HG03196 (cell line): ENCODE data around the gene TBC1D10B.
"Not testable (repeated sequence)": the region's sequence is repeated elsewhere in the genome, so short reads cannot be mapped to it uniquely, and the experiment has no call there.

Experiments
- ATAC-seq: cut with Tn5 transposase; IDR thresholded peaks from one replicate; pipeline ENCODE4 v1.9.1; 2021; ENCODE audit not compliant: unreplicated experiment

The TBC1D10B gene

DNA sequence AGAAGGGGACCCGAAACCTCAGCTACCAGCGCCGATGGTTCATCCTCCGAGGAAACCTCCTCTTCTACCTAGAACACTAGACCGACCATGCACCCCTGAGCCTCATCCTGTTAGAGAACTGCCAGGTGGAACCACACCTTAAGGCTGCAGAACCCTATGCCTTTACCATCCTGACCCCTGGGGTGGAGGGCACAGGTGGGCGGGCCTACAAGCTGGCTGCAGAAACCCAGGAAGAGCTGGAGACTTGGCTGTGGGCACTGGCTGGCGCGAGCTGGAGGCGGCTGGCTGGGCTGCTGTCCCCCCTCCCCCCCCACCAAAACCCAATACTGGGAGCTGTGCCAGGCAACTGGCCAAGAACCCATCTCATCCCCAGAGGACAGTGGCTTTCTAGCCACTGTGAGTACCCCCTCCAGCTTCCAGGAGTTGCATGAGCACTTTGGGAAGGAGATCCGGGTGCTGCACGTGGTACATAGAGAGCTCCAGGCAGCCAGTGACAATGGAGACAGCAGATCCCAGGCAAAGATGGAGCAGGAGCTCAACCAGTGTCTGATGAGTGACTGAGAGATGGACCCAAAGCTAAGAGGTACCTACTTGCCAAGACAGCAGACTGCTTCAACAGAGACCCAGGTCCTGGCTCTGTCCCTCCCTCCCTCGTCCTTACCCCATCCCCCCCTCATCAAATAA, 13.8 kb downstream of the TBC1D10B start:
- ATAC-seq, result no peak

DNA sequence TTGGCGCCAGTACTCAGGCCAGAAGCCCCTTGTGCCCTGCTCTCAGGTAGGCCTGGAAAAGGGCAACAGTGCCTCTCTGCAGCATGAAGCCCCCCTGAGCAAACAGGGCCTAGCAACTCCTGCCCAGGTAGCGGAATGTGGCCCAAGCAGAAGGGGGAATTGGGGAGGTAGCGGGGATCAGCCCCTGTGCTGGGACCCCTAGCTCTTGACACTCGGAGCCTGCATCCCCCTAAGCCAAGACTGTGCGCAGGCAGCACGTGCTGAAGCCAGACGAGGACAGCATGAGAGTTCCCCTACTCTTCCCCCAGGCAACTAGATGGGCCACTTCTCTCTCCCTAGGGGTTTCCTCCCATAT, 14.4 kb downstream of the TBC1D10B start:
- ATAC-seq, result no peak

DNA sequence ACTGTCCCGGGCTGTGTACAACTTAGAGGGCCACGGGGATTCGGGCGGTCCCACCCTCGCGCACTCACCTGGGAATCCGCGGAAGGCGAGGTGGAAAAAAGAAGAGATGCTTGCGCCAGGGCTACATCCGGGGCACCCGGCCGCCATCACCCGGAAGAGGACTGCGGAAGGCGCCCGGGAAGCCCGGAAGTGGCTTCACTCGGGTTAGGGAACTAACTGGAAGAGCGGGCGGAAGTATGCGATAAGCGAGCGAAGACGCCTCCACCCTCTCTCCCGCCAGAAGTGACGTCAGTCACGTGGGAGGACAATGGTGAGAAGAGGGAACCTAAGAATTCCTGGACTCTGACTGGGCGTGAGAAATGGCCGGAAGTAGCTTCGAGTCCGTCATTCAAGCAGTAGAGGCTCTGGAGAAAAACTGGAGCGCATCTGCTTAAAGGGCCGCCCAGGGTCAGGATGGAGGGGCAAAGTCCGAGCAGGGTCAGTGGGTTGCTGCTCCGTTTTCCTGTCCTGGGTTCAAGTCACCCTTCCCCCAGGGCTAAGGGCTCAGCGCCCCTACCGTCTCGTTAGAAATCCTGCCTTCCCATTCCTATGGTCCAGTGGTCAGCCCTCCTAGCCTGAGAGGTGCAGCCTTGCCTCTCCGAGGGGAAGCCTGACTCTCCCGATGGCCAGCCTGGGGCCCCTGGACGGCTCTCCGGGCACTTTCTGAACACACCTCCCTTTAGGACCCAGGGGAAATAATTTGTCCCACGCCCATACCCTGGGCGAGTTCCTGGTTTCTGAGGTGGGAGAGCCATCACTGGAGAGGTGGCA, 14.9 kb downstream of the TBC1D10B start, which contains the start of gene CD2BP2:
TSS of gene CD2BP2 (minus strand) at position 165 of the 810 bp plus-strand sequence. CDS start 627 bp downstream, outside the sequence.
- peak; percentile 55 for ATAC-seq

DNA sequence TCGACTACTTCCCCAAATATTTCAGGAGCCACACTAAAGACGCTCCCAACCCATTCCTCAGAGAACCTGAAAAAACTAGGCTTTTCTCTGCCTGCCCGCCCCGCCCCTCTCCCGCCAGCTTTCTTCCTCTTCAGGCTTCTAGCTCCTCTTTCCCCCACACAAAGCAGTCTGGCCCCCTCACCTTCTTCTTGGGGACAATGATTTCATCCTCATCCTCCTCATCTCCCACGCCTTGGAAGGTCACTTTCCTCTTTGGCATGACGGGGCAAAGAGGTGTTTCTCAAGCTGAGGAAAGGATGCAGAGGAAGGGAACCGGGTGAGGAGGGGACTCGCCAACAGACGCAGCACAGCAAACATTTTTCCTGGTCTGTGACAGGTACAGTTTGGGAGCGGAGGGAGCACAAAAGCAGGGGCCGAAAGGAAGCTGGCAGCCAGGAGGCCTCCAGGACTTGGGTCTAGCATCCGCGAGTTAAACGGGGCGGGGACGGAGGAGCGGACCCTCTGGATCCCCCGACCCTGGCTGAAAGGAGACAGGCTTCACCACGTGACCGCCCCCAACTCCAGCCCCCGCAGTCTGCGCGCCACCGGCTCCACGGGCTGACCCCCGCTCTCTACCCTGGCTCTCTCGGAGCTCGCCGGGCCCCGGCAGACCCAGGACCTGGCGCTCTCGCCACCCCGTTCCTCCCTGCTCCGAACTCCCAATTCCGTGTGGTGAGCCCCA, 15.7 kb downstream of the TBC1D10B start:
- ATAC-seq, result no peak

DNA sequence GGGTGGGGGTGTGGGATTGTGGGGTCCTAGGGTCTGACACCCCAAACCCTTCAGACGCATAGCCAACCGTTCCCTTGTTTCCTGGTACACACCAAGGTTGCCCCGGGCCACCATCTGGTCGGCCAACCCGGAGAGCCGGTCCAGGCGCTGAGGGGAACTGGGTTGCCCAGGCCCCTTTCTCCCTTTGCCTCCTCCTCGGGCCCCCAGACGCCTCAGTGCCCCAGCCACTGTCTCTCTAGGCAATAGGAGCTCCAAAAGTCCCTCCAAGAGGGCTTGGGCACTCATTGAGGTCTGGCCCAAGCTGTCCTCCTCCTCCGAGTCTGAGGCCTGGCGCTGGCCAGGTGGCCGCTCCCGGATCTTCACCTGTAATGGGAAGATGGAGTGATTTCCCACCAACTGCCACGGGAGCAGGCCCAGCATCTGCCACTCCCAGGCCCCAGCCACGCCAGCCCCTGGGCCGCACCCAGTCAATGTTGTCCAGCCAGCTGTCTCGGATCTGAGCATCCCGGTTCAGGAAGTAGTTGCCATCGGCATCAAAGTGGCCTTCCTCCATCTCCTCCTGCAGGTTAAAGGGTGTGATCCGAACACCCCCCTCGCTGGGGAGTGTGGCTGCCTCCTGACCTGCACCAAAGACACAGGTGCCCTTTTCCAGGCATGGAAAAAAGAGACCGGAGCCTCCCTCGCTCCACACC, 16.7 kb downstream of the TBC1D10B start:
- no peak for ATAC-seq

DNA sequence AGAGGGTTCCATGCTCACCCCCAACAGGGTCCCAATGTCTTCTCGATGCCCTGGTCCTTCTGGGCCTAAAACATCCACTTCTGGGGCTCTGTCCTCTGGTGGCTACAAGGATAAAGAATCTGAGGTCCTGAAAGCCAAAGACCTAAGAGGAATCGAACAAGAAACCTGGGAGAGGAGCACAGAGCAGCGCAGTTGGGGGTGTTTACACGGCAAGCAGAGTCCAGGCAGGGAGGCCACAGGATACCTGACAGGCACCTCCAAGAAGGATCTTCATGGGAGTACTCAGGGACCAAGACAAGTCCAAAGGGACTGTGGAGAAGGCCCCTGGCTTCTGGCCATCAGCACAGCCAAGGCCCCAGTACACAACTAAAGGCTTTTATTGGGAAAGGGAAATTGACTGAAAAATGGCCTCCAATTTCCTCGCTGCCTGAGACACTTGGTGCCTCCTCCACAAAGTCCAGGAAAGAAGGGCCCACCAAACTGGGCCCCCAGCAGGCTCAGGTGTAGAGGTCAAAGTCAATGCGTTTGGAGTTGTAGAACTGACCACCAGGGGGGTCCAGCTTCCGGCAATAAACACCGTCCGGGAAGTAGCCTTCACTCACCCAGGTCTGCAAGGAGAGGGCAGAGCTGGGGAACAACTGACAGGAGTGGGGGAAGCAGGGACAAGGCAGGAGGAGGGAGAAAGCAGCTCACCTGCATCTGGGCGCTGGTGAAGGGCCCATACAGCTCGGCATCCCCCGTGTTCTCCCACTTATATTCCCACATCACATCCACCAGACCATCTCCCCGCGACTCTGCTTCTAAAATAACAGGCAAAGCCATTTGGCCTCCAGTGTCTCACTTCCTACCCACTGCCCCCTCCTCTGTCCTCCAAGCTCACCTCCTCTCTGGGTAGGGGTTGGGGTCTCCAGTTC, 17.5 kb downstream of the TBC1D10B start:
- no peak for ATAC-seq

DNA sequence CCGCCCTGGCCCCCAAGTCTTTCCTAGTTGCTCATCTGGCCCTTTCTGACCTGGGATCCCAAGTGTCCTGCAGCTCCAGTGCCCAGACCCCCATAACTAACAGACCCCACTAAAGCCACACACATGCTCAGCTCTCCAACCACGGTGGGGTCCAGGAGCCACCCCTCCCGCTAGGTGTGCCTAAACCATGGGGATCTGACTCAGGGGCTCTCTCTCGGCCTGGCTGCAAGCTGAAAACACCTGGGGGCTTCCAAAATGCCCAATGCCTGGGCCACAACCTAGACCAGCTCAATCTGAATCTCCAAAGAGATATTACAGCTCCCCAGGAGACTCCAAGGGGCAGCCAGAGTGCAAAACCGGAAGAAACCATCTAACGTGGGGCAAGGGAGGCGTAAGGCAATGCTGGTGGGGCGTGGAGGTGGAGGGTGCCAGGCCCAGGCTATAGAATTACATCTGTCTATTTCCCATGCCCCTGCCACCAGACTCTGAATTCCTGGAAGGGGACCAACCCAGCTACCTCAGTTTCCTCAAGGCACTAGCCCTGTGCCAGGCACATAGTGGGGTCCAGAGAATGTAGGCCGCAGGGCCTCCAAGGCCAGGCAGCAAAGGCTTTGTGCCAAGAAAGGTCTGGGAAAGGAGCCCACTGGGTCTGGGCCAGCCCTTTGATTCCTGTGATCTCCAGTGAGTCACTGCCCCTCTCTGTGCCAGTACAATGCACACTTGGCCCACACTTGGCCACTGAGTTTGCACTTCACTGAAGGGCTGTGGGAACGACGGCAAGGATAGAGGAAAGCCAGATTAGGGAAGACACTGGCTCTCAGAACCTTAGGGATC, 18.5 kb downstream of the TBC1D10B start:
- no peak for ATAC-seq

DNA sequence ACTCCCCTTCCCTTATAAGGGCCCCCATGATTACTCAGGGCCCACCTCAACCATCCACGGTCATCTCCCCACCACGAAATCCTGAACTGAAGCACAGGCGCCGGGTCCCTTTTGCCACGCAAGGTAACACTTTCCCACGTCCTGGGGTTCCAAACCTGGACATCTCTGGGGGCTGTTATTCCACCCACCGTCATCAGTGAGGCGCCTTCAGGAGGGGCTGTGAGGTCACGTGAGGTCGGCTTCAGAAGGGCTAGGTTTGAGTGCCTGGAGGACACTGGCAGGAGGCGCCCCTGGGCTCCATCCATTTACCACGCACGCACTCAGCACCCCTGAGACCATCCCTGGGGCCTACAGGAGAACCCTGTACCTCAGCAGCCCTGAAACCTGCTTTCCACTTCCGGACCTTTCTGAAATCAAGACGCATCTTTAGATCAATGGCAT, 19.3 kb downstream of the TBC1D10B start:
- ATAC-seq, result no peak

DNA sequence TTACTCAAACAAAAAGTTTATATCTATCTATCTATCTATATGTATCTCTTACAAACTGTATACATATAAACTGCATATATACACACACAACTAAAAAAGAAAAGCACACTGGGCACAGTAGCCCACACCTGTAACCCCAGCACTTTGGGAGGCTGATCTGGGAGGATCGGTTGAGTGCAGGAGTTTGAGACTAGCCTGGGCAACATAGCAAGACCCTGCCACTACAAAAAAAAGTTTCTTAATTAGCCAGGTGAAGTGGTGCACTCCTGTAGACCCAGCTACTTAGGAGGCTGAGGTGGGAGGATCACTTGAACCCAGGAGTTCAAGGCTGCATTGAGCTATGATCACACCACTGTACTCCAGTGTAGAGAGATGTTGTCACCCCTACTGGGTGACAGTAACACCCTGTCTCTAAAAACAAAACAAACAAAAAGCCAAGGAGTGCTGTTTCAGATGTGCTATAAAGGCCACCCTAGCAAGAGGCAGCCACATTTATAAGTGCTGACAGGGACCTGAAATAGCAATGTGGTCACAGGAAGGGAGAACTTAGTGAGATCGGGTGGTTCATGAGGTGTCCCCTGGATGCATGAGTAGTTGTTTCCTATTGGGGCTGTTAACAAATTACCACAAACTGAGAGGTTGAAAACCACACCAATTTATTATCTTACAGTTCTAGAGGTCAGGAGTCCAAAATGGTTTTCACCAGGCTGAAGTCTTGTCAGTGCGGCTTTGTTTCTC, 20.0 kb downstream of the TBC1D10B start:
- peak; percentile 43 for ATAC-seq

DNA sequence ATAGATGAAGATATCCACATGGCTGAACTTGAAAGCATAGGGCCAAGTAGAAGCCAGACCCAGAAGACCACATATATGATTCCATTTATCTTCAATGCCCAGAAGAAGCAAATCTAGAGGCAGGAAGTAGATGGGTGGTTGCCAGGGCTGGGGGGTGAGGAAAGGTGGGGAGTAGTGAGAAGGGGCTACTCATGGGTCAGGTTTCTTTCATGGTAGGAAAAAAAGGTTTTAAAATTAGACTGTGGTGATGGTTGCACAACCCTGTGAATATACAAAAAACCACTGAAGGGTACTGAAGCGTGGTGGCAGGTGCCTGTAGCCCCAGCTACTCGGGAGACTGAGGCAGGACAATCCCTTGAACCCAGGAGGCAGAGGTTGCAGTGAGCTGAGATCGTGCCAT, 20.6 kb downstream of the TBC1D10B start:
- ATAC-seq, result peak; percentile 31

DNA sequence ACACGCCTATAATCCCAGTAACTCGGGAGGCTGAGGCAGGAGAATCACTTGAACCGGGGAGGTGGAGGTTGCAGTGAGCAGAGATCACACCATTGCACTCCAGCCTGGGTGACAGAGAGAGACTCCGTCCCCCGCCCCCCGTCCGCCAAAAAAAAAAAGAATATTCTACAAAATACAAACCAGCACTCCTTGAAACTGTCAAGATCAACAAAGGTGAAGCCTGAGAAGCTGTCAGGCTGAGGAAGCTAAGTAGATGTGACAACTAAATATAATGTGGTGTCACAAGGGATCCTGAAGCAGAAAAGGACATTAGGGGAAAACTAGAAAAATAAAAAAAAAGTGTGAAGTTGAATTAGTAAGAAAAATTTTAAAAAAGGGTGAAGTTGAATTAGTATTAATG, 21.4 kb downstream of the TBC1D10B start:
- no peak for ATAC-seq

DNA sequence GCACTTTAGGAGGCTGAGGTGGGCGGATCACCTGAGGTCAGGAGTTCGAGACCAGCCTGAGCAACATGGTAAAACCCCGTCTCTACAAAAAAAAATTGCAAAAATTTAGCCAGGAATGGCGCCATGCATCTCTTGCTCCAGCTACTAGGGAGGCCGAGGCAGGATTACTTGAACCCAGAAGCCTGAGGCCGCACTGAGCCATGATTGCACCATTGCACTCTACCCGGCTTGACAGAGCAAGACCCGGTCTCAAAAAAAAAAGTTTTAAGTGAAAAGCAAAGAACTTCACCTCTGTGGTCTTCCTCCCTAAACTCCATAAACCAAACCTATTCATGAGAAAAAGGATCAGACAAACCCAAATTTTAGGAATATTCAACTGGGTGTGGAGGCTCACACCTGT, 22.2 kb downstream of the TBC1D10B start:
- ATAC-seq, result no peak

DNA sequence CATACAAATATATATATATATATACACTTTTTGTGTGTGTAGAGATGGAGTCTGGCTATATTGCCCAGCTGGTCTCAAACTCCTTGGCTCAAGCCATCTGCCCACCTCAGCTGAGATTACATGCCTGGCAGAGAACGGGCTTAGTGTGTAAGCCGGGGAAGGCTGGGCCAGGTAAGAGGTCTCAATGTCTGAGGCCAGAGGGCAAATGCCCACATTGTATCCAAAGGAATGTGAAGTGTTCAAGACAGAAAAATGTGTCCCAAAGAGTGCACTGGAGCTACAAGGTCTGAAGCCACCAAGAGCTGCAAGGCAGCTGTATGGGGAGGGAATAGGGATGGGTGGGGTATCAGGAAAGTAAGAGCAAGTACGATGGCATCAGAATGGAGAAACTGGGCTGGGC, 24.0 kb downstream of the TBC1D10B start:
- ATAC-seq, result no peak

DNA sequence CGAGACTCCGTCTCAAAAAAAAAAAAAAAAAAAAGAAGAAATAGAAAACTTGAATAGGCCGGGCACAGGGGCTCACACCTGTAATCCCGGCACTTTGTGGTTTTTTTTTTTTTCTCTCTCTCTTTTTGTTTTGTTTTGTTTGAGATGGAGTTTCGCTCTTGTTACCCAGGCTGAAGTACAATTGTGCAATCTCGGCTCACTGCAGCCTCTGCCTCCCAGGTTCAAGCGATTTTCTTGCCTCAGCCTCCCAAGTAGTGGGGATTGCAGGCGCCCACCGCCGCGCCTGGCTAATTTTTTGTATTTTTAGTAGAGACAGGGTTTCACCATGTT, 26.8 kb downstream of the TBC1D10B start:
- ATAC-seq, result not testable (repeated sequence)

DNA sequence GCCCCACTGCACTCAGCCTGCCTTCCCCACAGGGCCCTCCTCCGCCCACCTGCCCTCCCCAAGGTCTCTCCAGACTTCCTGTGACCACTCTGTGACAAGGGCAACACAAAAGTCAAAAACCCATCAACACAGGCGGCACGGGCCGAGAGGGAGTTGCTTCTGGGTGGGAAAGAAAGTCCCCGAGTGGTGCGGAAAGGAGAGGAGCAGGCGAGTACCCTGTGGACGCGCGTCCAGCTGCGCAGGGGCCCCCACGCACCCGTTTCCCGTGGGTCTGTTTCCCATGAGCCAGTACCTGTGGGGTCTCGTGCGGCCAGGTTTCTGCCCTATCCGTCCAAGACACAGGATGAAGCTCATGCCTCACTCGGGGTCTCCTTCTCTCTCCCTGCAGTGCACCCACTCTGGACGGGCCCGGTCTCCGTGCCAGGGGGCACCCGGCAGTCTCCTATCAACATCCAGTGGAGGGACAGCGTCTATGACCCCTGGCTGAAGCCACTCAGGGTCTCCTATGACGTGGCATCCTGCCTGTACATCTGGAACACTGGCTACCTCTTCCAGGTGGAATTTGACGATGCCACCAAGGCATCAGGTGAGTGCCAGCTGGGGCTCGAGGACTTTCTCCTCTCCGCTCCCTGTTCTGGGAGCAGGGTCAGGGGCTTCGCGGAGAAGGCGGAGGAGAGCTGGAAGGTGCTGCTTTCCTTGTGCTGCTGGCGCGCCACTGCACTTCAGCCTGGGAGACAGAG, 27.4 kb downstream of the TBC1D10B start:
- ATAC-seq, result no peak

DNA sequence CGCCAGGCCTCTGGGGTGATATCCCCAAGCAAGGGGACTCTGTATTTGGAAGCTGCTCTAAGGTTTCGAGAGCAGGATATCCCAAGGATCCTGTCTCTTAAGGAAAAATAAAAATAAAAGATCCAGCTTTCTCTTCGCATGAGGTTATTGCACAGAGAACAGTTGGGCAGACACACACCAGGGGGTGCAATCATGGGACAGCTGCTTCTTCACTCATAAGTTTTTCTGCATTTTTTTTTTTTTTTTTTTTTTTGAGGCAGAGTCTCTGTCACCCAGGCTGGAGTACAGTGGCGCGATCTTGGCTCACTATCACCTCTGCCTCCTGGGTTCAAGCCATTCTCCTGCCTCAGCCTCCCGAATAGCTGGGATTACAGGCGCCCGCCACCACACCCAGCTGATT, 28.3 kb downstream of the TBC1D10B start:
- not testable (repeated sequence) for ATAC-seq

DNA sequence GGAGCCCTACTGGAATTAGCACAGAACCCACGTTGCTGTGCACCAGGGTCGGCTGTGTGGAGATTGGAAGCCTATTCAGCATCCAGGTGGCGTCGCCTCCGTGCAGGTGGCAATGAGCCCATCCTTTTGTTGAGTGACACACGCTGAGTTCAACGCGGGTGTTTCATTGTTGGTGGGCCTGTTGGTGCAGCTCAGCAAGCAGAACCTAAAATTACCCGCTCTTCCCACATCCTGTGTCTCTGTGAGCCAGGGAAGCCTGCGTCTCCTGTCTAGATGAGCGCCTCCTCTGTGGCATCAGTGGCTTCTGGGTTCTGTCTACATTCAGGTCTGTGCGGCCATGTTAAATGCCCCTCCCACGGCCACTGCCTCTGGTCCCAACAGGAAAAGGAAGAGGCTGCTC, 29.7 kb downstream of the TBC1D10B start:
- ATAC-seq, result no peak

DNA sequence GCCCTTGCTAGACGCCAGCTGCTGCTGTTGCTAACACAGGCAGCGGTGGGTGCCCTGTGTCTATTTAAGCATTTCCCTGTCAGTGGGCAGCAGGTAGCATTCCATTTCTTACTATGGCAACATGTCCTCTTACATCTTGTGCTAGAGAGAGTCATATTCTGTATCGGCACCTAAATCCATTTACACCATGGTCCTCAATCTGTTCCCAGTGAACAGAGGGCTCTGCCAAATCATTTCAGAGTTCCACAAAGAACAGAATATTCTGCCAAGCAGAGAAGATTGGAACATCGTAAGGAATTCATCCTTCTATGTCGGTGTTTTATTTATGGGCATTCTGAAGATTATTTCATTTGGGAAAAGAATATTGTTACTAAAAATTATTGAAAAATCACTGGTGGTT, 31.6 kb downstream of the TBC1D10B start:
- ATAC-seq, result not testable (repeated sequence)
